Neutrophil (primary cell): ENCODE results near the gene PWWP2A.
"Not testable (repeated sequence)": the region's sequence is repeated elsewhere in the genome, so short reads cannot be mapped to it uniquely, and the experiment has no call there.

Experiments used
- H3K27ac ChIP-seq: fragments of 200-600 bp; sonication (generic); 2 replicates; pipeline ENCODE4 v1.5.1; 2016; ENCODE audit warnings: mild to moderate bottlenecking, moderate library complexity
- H3K27me3 ChIP-seq: fragments of 200-600 bp; sonication (generic); 2 replicates; pipeline ENCODE4 v1.6.0; 2016; ENCODE audit warnings: mild to moderate bottlenecking
- H3K36me3 ChIP-seq: fragments of 200-600 bp; sonication (generic); 2 replicates; pipeline ENCODE4 v1.5.1; 2017
- H3K4me1 ChIP-seq, 2 experiments: fragments of 200-600 bp in 1 of 2; sonication (generic) in 1 of 2; 1 replicate in 1 of 2; 2 replicates in 1 of 2; pipeline versions ENCODE4 v1.5.1 to v1.6.1; 2013 to 2016; ENCODE audit warnings: low read depth in 1 of 2, low read length in 1 of 2, mild to moderate bottlenecking in 1 of 2, moderate library complexity in 1 of 2; ENCODE audit not compliant: control insufficient read depth in 1 of 2, insufficient read depth in 1 of 2
- H3K4me3 ChIP-seq, 2 experiments: fragments of 200-600 bp in 1 of 2; sonication (generic) in 1 of 2; 1 replicate in 1 of 2; 2 replicates in 1 of 2; pipeline ENCODE4 v1.5.1; 2013 to 2016; ENCODE audit warnings: low read depth in 1 of 2, low read length in 1 of 2, mild to moderate bottlenecking in 1 of 2, moderate library complexity in 1 of 2
- H3K9me3 ChIP-seq: fragments of 200-600 bp; sonication (generic); 2 replicates; pipeline ENCODE4 v1.5.1; 2016
- CTCF ChIP-seq: fragments of 200-600 bp; sonication (generic); IDR thresholded peaks from 2 replicates; pipeline ENCODE4 v1.5.1; 2016; ENCODE audit warnings: antibody characterized with exemption

The PWWP2A gene

GRCh38 chr5:160071916-160072315, 47.3 kb downstream of the PWWP2A start:
- no peak for TF ChIP-seq CTCF
- peaks cover 25% of the 10 kb centered on the region for H3K36me3 ChIP-seq
- H3K4me1 ChIP-seq, result peaks cover 9 to 13% of the 10 kb centered on the region in 2 experiments
- no peaks in the 10 kb centered on the region for H3K27me3 ChIP-seq
- H3K9me3 ChIP-seq, result no peaks in the 10 kb centered on the region
- peak overlapping the region; percentile 20 for H3K27ac ChIP-seq
- no peak overlapping the region for H3K4me3 ChIP-seq

- peaks cover 29% of the 10 kb centered on the region for H3K36me3 ChIP-seq
- no peaks in the 10 kb centered on the region for H3K9me3 ChIP-seq
- peaks cover 9 to 13% of the 10 kb centered on the region in 2 experiments for H3K4me1 ChIP-seq
- peak overlapping the region; percentile 20 for H3K27ac ChIP-seq
- no peak overlapping the region for H3K4me3 ChIP-seq
- H3K27me3 ChIP-seq, result no peaks in the 10 kb centered on the region
- no peak for TF ChIP-seq CTCF
These were observed 47.7 kb downstream of the PWWP2A start for GRCh38 chr5:160071516-160071915.

- H3K9me3 ChIP-seq, H3K4me3 ChIP-seq, H3K27me3 ChIP-seq, H3K27ac ChIP-seq: not testable (repeated sequence)
- H3K36me3 ChIP-seq, result peaks cover 53% of the 10 kb centered on the region
- peaks cover 9 to 13% of the 10 kb centered on the region in 2 experiments for H3K4me1 ChIP-seq
These were observed 50.1 kb downstream of the PWWP2A start for GRCh38 chr5:160069120-160069519.

GRCh38 chr5:160064995-160065614, 54.1 kb downstream of the PWWP2A start:
- no peak overlapping the region for H3K4me3 ChIP-seq
- no peak overlapping the region for H3K27ac ChIP-seq
- H3K36me3 ChIP-seq, result peaks cover 89% of the 10 kb centered on the region
- H3K9me3 ChIP-seq, result no peaks in the 10 kb centered on the region
- H3K4me1 ChIP-seq, result no peaks in the 10 kb centered on the region
- TF ChIP-seq CTCF, result no peak
- no peaks in the 10 kb centered on the region for H3K27me3 ChIP-seq

- no peaks in the 10 kb centered on the region for H3K4me1 ChIP-seq
- H3K9me3 ChIP-seq, result no peaks in the 10 kb centered on the region
- no peak overlapping the region for H3K4me3 ChIP-seq
- TF ChIP-seq CTCF, result no peak
- H3K27me3 ChIP-seq, result no peaks in the 10 kb centered on the region
- H3K36me3 ChIP-seq, result peaks cover 92% of the 10 kb centered on the region
- H3K27ac ChIP-seq, result no peak overlapping the region
These were observed 54.8 kb downstream of the PWWP2A start for GRCh38 chr5:160064417-160064810.

- Histone ChIP-seq H3K36me3 (peaks cover 74% of the 10 kb centered on the region), H3K4me1 (no peaks in the 10 kb centered on the region), H3K4me3 (no peak overlapping the region), H3K9me3 (no peaks in the 10 kb centered on the region), H3K27ac (no peak overlapping the region), H3K27me3 (no peaks in the 10 kb centered on the region)
- TF ChIP-seq CTCF, result no peak
These were observed 57.5 kb downstream of the PWWP2A start for GRCh38 chr5:160061770-160062169.
